PC-9 (cell line): ENCODE data around the gene SUPT3H. TPM values are rescaled to one million over a fixed set of nuclear protein-coding genes. Genes with fewer than 3 reads are reported as not detected.

Experiments used
- BruUV-seq: library from RNA; stranded (reverse); fragments of 400-500 nt; replicated peaks from 2 replicates; lab custom pipeline; 2021; lab: Mats Ljungman, UMichigan
- CTCF ChIA-PET: fragments of 300-600 bp; sonication (Branson Sonifier 250); formaldehyde crosslinking; loops from one replicate; lab custom pipeline; 2022; ENCODE audit warnings: antibody characterized with exemption; lab: Charles Lee
- POLR2A ChIA-PET: fragments of 300-600 bp; sonication (Branson Sonifier 250); formaldehyde crosslinking; loops from one replicate; lab custom pipeline; 2022; ENCODE audit warnings: antibody characterized with exemption; ENCODE audit not compliant: unreplicated experiment; lab: Charles Lee
- DNase-seq, 2 experiments: peaks; one replicate each; pipeline versions ENCODE4 v3.0.0 to v3.0.0-alpha.2; 2015 to 2022; ENCODE audit warnings: mixed read lengths in 1 of 2
- H2AFZ ChIP-seq: fragments of 200-600 bp; sonication (generic); 2 replicates; pipeline ENCODE4 v1.8.1; 2017; ENCODE audit warnings: antibody characterized with exemption
- H3F3A ChIP-seq: fragments of 200-600 bp; sonication (generic); 2 replicates; pipeline ENCODE4 v1.8.1; 2017; ENCODE audit warnings: antibody characterized with exemption, mild to moderate bottlenecking, low read depth; ENCODE audit not compliant: insufficient read depth
- H3K27ac ChIP-seq: fragments of 200-600 bp; sonication (generic); 2 replicates; pipeline ENCODE4 v1.6.1; 2016; ENCODE audit warnings: mixed run types
- H3K27me3 ChIP-seq: fragments of 200-600 bp; sonication (generic); 2 replicates; pipeline ENCODE4 v1.6.1; 2016; ENCODE audit warnings: low read depth, mixed run types; ENCODE audit not compliant: insufficient read depth
- H3K36me3 ChIP-seq: fragments of 200-600 bp; sonication (generic); 2 replicates; pipeline ENCODE4 v1.6.1; 2016; ENCODE audit warnings: low read depth, mixed run types
- H3K4me1 ChIP-seq: fragments of 200-600 bp; sonication (generic); replicated peaks from 2 replicates; pipeline ENCODE4 v1.6.1; 2016; ENCODE audit warnings: mixed run types; ENCODE audit not compliant: insufficient read depth
- H3K4me2 ChIP-seq: fragments of 200-600 bp; sonication (generic); 2 replicates; pipeline ENCODE4 v1.6.1; 2017; ENCODE audit warnings: mixed run types
- H3K4me3 ChIP-seq: fragments of 200-600 bp; sonication (generic); 2 replicates; pipeline ENCODE4 v1.6.1; 2016; ENCODE audit warnings: mixed run types
- H3K79me2 ChIP-seq: fragments of 200-600 bp; sonication (generic); 2 replicates; pipeline ENCODE4 v1.6.1; 2017; ENCODE audit warnings: low read depth, mixed run types
- H3K9me2 ChIP-seq: fragments of 200-600 bp; sonication (generic); 2 replicates; pipeline ENCODE4 v1.8.1; 2017; ENCODE audit warnings: mild to moderate bottlenecking; ENCODE audit not compliant: insufficient read depth
- H3K9me3 ChIP-seq: fragments of 200-600 bp; sonication (generic); 2 replicates; pipeline ENCODE4 v1.8.1; 2016; ENCODE audit warnings: low read depth; ENCODE audit not compliant: insufficient read depth
- H4K20me1 ChIP-seq: fragments of 200-600 bp; sonication (generic); 2 replicates; pipeline ENCODE4 v1.8.1; 2017; ENCODE audit not compliant: insufficient read depth
- EZH2 ChIP-seq: fragments of 200-600 bp; sonication (generic); IDR thresholded peaks from 2 replicates; pipeline ENCODE4 v1.8.0; 2017; ENCODE audit warnings: antibody characterized with exemption, low read depth
- intact Hi-C: fragments of 100-400 bp; cut with micrococcal nuclease; formaldehyde crosslinking; loops from one replicate; pipeline ENCODE4 v1.10.0; 2022; ENCODE audit not compliant: unreplicated experiment
- total RNA-seq: library from RNA; stranded (reverse); gene quantifications from 2 replicates; pipeline ENCODE4 v1.2.3, GENCODE V29; 2021
- TF ChIP-seq, protein P1 (sequence below): fragments of 200-600 bp; sonication (generic); conservative IDR thresholded peaks from 2 replicates; pipeline ENCODE4 v1.6.1; 2017; ENCODE audit warnings: mixed run types, antibody characterized with exemption, mild to moderate bottlenecking, moderate library complexity

Gene SUPT3H
- total RNA-seq, 1 experiment from 2014 or later = 9.2 TPM

DNA sequence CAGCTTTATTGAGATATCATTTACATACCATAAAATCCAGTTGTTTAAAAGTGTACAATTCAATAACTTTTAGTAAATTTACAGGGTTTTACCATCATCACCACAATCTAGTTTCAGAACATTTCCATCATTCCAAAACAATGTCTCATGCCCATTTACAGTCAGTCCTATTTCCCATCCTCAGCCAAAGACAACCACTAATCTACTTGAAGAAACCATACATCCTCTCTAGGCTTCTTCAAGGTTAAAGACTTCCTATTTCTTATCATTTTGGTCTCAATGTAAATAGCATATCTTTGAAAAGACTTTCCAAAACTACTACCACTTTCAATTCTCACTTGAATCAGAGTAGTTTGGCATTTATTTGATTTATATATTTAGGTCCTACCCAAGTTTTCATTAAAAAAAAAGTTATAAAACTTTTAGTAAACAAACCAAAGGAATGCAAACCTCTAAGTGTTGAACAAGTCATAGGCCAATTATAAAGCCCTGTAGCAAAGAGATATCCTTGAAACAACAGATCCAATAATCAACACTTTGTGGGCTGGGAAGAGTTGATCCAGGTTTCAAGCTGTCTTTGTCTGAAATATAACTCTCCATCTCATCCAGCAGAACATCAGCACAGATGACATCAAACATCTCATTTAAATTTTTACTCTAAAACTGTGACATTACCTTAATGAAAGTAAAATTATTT is 260.9 kb downstream of the SUPT3H start:
- Histone ChIP-seq H3K4me1 (no peaks in the 10 kb centered on the region), H2AFZ (no peak overlapping the region), H3K27me3 (no peaks in the 10 kb centered on the region), H4K20me1 (no peaks in the 10 kb centered on the region), H3K9me2 (no peaks in the 10 kb centered on the region), H3K4me2 (no peak overlapping the region), H3F3A (peaks cover 5% of the 10 kb centered on the region; the same call in 1 of the 2 replicates), H3K27ac (no peak overlapping the region), H3K4me3 (no peak overlapping the region), H3K79me2 (no peaks in the 10 kb centered on the region), H3K9me3 (no peaks in the 10 kb centered on the region), H3K36me3 (no peaks in the 10 kb centered on the region)
- POLR2A ChIA-PET = no interaction called here
- intact Hi-C loops = no loop called here
- no TSS peak for BruUV-seq
- TF ChIP-seq EZH2 = no peak
- TF ChIP-seq, protein P1, sequence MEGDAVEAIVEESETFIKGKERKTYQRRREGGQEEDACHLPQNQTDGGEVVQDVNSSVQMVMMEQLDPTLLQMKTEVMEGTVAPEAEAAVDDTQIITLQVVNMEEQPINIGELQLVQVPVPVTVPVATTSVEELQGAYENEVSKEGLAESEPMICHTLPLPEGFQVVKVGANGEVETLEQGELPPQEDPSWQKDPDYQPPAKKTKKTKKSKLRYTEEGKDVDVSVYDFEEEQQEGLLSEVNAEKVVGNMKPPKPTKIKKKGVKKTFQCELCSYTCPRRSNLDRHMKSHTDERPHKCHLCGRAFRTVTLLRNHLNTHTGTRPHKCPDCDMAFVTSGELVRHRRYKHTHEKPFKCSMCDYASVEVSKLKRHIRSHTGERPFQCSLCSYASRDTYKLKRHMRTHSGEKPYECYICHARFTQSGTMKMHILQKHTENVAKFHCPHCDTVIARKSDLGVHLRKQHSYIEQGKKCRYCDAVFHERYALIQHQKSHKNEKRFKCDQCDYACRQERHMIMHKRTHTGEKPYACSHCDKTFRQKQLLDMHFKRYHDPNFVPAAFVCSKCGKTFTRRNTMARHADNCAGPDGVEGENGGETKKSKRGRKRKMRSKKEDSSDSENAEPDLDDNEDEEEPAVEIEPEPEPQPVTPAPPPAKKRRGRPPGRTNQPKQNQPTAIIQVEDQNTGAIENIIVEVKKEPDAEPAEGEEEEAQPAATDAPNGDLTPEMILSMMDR = no peak
- DNase-seq = no peak
- CTCF ChIA-PET = no interaction called here

DNA sequence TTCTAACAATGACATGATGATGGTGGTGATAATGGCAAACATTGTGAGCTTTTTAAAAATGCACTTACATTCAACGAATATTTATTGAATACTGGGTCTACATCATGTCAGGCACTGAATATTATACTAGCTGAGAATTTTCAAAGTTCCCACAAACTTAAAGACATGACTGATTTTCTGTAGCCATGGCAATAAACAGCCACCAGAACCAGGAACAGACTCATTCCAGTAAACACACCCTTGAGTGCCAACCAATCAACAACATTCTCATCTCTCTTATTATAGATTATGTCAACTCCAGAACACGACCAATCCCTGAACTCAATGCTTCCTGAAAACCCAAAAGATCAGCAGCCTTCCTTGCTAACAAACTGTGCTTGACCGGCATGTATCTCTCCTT is 262.0 kb downstream of the SUPT3H start:
- TF ChIP-seq, protein P1 = no peak
- TF ChIP-seq EZH2 = no peak
- CTCF ChIA-PET = no interaction called here

DNA sequence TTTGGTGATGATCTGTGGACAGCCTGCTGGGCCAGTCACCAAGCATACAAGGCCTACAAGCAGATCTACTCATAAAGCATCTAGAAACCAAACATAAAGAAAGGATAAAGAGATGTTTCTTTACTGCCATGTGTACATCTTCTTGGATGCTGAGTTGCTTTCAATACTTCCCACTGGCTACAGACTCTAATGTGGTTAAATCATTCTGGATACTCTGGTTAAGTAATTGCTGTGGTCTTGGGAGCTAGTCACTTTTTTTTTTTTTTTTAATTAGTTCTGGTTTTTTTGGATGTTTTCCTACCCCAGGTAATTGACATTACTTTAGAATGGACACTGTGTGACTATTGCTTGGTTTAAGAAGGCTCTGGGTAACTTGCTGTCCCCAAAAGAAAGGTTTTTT is 265.0 kb downstream of the SUPT3H start:
- H3K36me3 ChIP-seq = no peaks in the 10 kb centered on the region
- no peaks in the 10 kb centered on the region for H3K79me2 ChIP-seq
- H3K4me3 ChIP-seq = no peak overlapping the region
- no peaks in the 10 kb centered on the region for H3K9me3 ChIP-seq
- no peak overlapping the region for H3K27ac ChIP-seq
- no peak overlapping the region for H2AFZ ChIP-seq
- CTCF ChIA-PET = interaction anchor here (0.5 kb wide), 1 partner anchor 23 kb away, joined by 3 read pairs; no protein-coding TSS in a partner anchor
- DNase-seq = no peak
- H3K4me1 ChIP-seq = no peaks in the 10 kb centered on the region
- POLR2A ChIA-PET = no interaction called here
- H3K4me2 ChIP-seq = no peak overlapping the region
- H4K20me1 ChIP-seq = no peaks in the 10 kb centered on the region
- intact Hi-C loops = no loop called here
- H3K27me3 ChIP-seq = no peaks in the 10 kb centered on the region
- TF ChIP-seq, protein P1 = no peak
- no peak for TF ChIP-seq EZH2
- no peaks in the 10 kb centered on the region for H3K9me2 ChIP-seq
- no TSS peak for BruUV-seq
- H3F3A ChIP-seq = peaks cover 5% of the 10 kb centered on the region; the same call in 1 of the 2 replicates

More for the DNA sequence above, 262.0 kb downstream of the SUPT3H start:
- H4K20me1 ChIP-seq = no peaks in the 10 kb centered on the region
- no peaks in the 10 kb centered on the region for H3K79me2 ChIP-seq
- intact Hi-C loops = no loop called here
- H3K27ac ChIP-seq = no peak overlapping the region
- H2AFZ ChIP-seq = no peak overlapping the region
- H3K36me3 ChIP-seq = no peaks in the 10 kb centered on the region
- no TSS peak for BruUV-seq
- no peaks in the 10 kb centered on the region for H3K4me1 ChIP-seq
- no peak overlapping the region for H3K4me3 ChIP-seq
- H3K27me3 ChIP-seq = no peaks in the 10 kb centered on the region
- no peak overlapping the region for H3K4me2 ChIP-seq
- H3F3A ChIP-seq = peaks cover 5% of the 10 kb centered on the region; the same call in 1 of the 2 replicates
- DNase-seq = no peak
- no peaks in the 10 kb centered on the region for H3K9me3 ChIP-seq
- POLR2A ChIA-PET = no interaction called here
- H3K9me2 ChIP-seq = no peaks in the 10 kb centered on the region
